Endothelial cell of umbilical vein (primary cell): ENCODE measurements around the gene MAGI1. TPM values are rescaled to one million over a fixed set of nuclear protein-coding genes. Genes with fewer than 3 reads are reported as not detected.

Source experiments
- BruUV-seq: library from RNA; stranded (reverse); fragments of 400-500 nt; replicated peaks from 2 replicates; lab custom pipeline; 2021; lab: Mats Ljungman, UMichigan
- CTCF ChIA-PET: fragments of 300-600, 350-600 bp; sonication (Branson Sonifier 250); formaldehyde crosslinking; loops from one replicate; lab custom pipeline; 2021; ENCODE audit warnings: antibody characterized with exemption, inconsistent platforms; lab: Charles Lee
- POLR2A ChIA-PET: fragments of 300-600, 350-600 bp; sonication (Branson Sonifier 250); formaldehyde crosslinking; loops from one replicate; lab custom pipeline; 2021; ENCODE audit warnings: antibody characterized with exemption, inconsistent platforms; lab: Charles Lee
- DNase-seq: peaks from one replicate; pipeline ENCODE4 v3.0.0-alpha.2; 2011; ENCODE audit warnings: low read depth, low spot score
- FAIRE-seq: peaks from 2 replicates; lab custom pipeline; 2011; peaks lifted over from hg19 to GRCh38; lab: Jason Lieb, UNC
- H2AFZ ChIP-seq: 2 replicates; pipeline ENCODE4 v1.6.0; 2012; ENCODE audit warnings: low read depth, low read length, control low read depth, inconsistent platforms
- H3K27ac ChIP-seq: 2 replicates; pipeline ENCODE4 v1.5.1; 2011; ENCODE audit warnings: low read depth, mild to moderate bottlenecking, control low read depth, low read length, moderate library complexity; ENCODE audit not compliant: insufficient read depth
- H3K27me3 ChIP-seq, 2 experiments: 2 replicates each; pipeline versions ENCODE4 v1.6.0 to v1.6.1; 2011; ENCODE audit warnings: low read length in 2 of 2, mixed read lengths in 1 of 2; ENCODE audit not compliant: control insufficient read depth in 2 of 2, insufficient read depth in 2 of 2
- H3K36me3 ChIP-seq, 2 experiments: 2 replicates in 1 of 2; 3 replicates in 1 of 2; pipeline ENCODE4 v1.5.1; 2011; ENCODE audit warnings: low read length in 2 of 2, mild to moderate bottlenecking in 1 of 2, moderate library complexity in 1 of 2; ENCODE audit not compliant: control insufficient read depth in 2 of 2, insufficient read depth in 2 of 2; ENCODE audit errors: extremely low read depth in 1 of 2
- H3K4me1 ChIP-seq: 3 replicates; pipeline ENCODE4 v1.5.1; 2011; ENCODE audit warnings: mild to moderate bottlenecking, low read length; ENCODE audit not compliant: control insufficient read depth, insufficient read depth; ENCODE audit errors: extremely low read depth
- H3K4me2 ChIP-seq: 2 replicates; pipeline ENCODE4 v1.6.1; 2011; ENCODE audit warnings: low read length, control low read depth, mixed read lengths; ENCODE audit not compliant: insufficient read depth
- H3K4me3 ChIP-seq, 3 experiments: fragments of 200-600 bp in 1 of 3; sonication (generic), shearing (Covaris generic) in 1 of 3; replicated peaks in 1 of 3; 2 replicates each; pipeline ENCODE4 v1.5.1; 2011 to 2016; ENCODE audit warnings: control low read depth in 3 of 3, low read length in 3 of 3, mild to moderate bottlenecking in 2 of 3, inconsistent platforms in 1 of 3, low read depth in 1 of 3, moderate library complexity in 1 of 3; ENCODE audit not compliant: insufficient read depth in 1 of 3
- H3K79me2 ChIP-seq: 2 replicates; pipeline ENCODE4 v1.6.0; 2012; ENCODE audit warnings: low read length, inconsistent platforms; ENCODE audit not compliant: control insufficient read depth, insufficient read depth
- H3K9ac ChIP-seq: replicated peaks from 2 replicates; pipeline ENCODE3; 2011; ENCODE audit warnings: low read length, control low read depth; ENCODE audit not compliant: insufficient read depth; ENCODE audit errors: extremely low read depth
- H3K9me1 ChIP-seq: replicated peaks from 3 replicates; pipeline ENCODE4 v1.6.0; 2011; ENCODE audit warnings: mild to moderate bottlenecking, low read length; ENCODE audit not compliant: control insufficient read depth, insufficient read depth; ENCODE audit errors: extremely low read depth
- H3K9me3 ChIP-seq: replicated peaks from 2 replicates; pipeline ENCODE4 v1.5.1; 2012; ENCODE audit warnings: low read length, inconsistent platforms; ENCODE audit not compliant: control insufficient read depth, insufficient read depth
- H4K20me1 ChIP-seq: replicated peaks from 2 replicates; pipeline ENCODE3; 2011; ENCODE audit warnings: mild to moderate bottlenecking, low read length; ENCODE audit not compliant: control insufficient read depth, insufficient read depth; ENCODE audit errors: extremely low read depth
- CTCF ChIP-seq, 2 donors: IDR thresholded peaks; 1 replicate in 1 of 2; 2 replicates in 1 of 2; pipeline ENCODE4 v1.5.1; 2011; ENCODE audit warnings: low read length in 2 of 2, mild to moderate bottlenecking in 2 of 2, moderate library complexity in 2 of 2, control low read depth in 1 of 2, inconsistent platforms in 1 of 2, low read depth in 1 of 2; ENCODE audit not compliant: insufficient read depth in 1 of 2; ENCODE audit errors: extremely low read depth in 1 of 2
- EZH2 ChIP-seq: IDR thresholded peaks from 2 replicates; pipeline ENCODE4 v1.6.1; 2012; ENCODE audit warnings: borderline replicate concordance, low read depth, mild to moderate bottlenecking, moderate library complexity, low read length, inconsistent platforms; ENCODE audit not compliant: severe bottlenecking
- FOS ChIP-seq: IDR thresholded peaks from 2 replicates; pipeline ENCODE4 v1.6.1; 2011; ENCODE audit warnings: mild to moderate bottlenecking, low read length, moderate library complexity, borderline replicate concordance; ENCODE audit not compliant: insufficient read depth
- GATA2 ChIP-seq: IDR thresholded peaks from 2 replicates; pipeline ENCODE4 v1.7.0; 2011; ENCODE audit warnings: low read depth, mild to moderate bottlenecking, moderate library complexity, mixed read lengths, low read length; ENCODE audit not compliant: insufficient read length, insufficient read depth
- JUN ChIP-seq: IDR thresholded peaks from 2 replicates; pipeline ENCODE4 v1.6.1; 2011; ENCODE audit warnings: borderline replicate concordance, low read depth; ENCODE audit not compliant: insufficient read length, insufficient read depth
- MYC ChIP-seq: IDR thresholded peaks from one replicate; pipeline ENCODE4 v1.6.1; 2011; ENCODE audit warnings: mild to moderate bottlenecking, low read depth, low read length
- POLR2A ChIP-seq: IDR thresholded peaks from 2 replicates; pipeline ENCODE4 v1.6.1; 2012; ENCODE audit warnings: low read depth, mild to moderate bottlenecking, control low read depth, low read length
- POLR2AphosphoS5 ChIP-seq: IDR thresholded peaks from 2 replicates; pipeline ENCODE4 v1.6.1; 2012; ENCODE audit warnings: low read depth, mild to moderate bottlenecking, control low read depth, low read length, moderate library complexity; ENCODE audit not compliant: insufficient read depth
- dilution Hi-C: fragments of 300-500 bp; cut with MboI; formaldehyde crosslinking; loops from one replicate; pipeline ENCODE4 v1.15.0; 2019; ENCODE audit warnings: low sequenced_read_pairs; ENCODE audit not compliant: extremely low pct_ligation_motif_present
- intact Hi-C: fragments of 100-400 bp; cut with micrococcal nuclease; formaldehyde crosslinking; loops from one replicate; pipeline ENCODE4 v1.10.0; 2022
- polyA plus RNA-seq, 4 experiments: library from polyadenylated mRNA; depleted of rRNA in 3 of 4; stranded (reverse) in 3 of 4; unstranded in 1 of 4; fragments of >200 nt; gene quantifications; 2 replicates each; pipeline versions ENCODE4 v1.2.1 to v1.2.3, GENCODE V29; 2011 to 2012; ENCODE audit warnings: missing spikeins in 1 of 4
- total RNA-seq: library from RNA; stranded (reverse); gene quantifications from 2 replicates; pipeline ENCODE4 v1.2.3, GENCODE V29; 2021
- TF ChIP-seq, protein P1 (sequence below): IDR thresholded peaks from 2 replicates; pipeline ENCODE4 v1.6.1; 2011; ENCODE audit not compliant: insufficient read depth, insufficient read length

MAGI1 gene
- total and polyA plus RNA-seq, 2 donors (not counting 3 experiments of a cell fraction or from before 2014, with no cell fraction given), result 10.1 to 47.9 TPM

DNA sequence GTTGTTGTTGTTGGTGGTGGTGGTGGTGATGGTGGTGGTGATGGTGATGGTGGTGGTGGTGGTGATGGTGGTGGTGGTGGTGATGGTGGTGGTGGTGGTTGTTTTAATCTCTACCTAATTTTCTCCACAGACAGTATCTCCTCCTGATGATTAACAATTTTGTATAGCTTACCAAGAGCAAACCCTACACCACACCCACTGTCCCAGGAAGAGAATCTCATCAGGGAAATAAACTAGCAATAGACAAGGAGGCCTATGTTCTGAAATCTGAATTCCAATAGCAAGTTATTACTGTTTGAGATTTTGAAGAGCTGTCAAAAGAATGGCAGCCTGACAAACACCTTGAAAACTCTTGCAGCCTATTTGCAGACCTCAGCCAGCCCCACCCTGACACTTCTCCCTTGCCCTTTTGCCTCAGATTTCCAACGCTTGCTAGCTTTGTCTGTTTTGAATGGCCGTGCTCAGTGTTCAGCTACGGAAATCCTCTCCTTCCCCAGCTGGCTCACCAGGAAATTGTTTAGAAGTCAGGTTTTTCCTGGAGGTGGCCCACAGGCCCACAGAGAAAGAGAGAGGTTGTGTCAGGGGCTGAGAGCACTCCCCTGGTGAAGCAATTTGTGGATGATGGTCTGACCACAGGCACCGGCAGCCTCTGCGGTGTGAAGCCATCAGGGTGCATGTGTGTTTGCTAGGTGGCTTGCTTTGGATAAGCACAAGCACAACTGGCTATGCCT, 101.6 kb downstream of the MAGI1 start:
- Histone ChIP-seq H3K4me1 (peaks cover 29% of the 10 kb centered on the region), H3K9me3 (no peaks in the 10 kb centered on the region), H3K4me3 (no peak overlapping the region), H2AFZ (no peak overlapping the region), H3K4me2 (peak overlapping the region; percentile 3), H4K20me1 (no peaks in the 10 kb centered on the region), H3K9ac (no peak overlapping the region), H3K27ac (no peak overlapping the region), H3K36me3 (no peaks in the 10 kb centered on the region), H3K79me2 (no peaks in the 10 kb centered on the region), H3K27me3 (no peaks in the 10 kb centered on the region), H3K9me1 (no peaks in the 10 kb centered on the region)
- dilution Hi-C loops, result no loop called here
- POLR2A ChIA-PET, result no interaction called here
- CTCF ChIA-PET, result interaction anchor here (0.7 to 1.5 kb wide), 8 partner anchors 9 to 100 kb away, joined by 3 to 8 read pairs (median 4); no protein-coding TSS in a partner anchor
- intact Hi-C loops, result loop anchor here (1.0 to 5.0 kb wide), 3 partner anchors 12 to 40 kb away; no protein-coding TSS in a partner anchor
- FAIRE-seq (peak; percentile 90), DNase-seq (peak; percentile 82)
- TF ChIP-seq FOS (peak; percentile 37), POLR2AphosphoS5 (peak; percentile 67), GATA2 (no peak), EZH2 (no peak), MYC (no peak), CTCF (IDR thresholded peaks at IDR 0.05; ENCODE audit: extremely low read depth in 1 of 2, insufficient read depth in 1 of 2, low read depth in 1 of 2, low read length in 2 of 2) (no peak), POLR2A (no peak), JUN (peak; percentile 4)
- TF ChIP-seq, protein P1, sequence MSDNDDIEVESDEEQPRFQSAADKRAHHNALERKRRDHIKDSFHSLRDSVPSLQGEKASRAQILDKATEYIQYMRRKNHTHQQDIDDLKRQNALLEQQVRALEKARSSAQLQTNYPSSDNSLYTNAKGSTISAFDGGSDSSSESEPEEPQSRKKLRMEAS, result no peak
- BruUV-seq, result no TSS peak
